K562 (cell line): Measurements from ENCODE around the gene ASIC3. TPM values are rescaled to one million over a fixed set of nuclear protein-coding genes. Genes with fewer than 3 reads are reported as not detected.

Experiments
- REST ChIP-seq, 2 experiments: fragments of 450-650 bp; formaldehyde crosslinking in 1 of 2; IDR thresholded peaks; 2 replicates each; pipeline versions ENCODE4 v1.4.0 to v1.6.1; 2014 to 2020; ENCODE audit warnings: mild to moderate bottlenecking in 2 of 2, borderline replicate concordance in 1 of 2, low read depth in 1 of 2
- ZNF224 ChIP-seq: sonication (generic); formaldehyde crosslinking; IDR thresholded peaks from 2 replicates; pipeline ENCODE4 v1.8.0; 2022; ENCODE audit warnings: mild to moderate bottlenecking, missing genetic modification reagents
- polyA plus RNA-seq, 8 experiments: library from polyadenylated mRNA; depleted of rRNA in 4 of 8; stranded (reverse) in 5 of 8; unstranded in 3 of 8; fragments of >200 nt; fragmentation: Nextera tagmentation in 2 of 8; fragmentation: Illumina TruSeq in 1 of 8; extraction: Ambion mirVana in 2 of 8; extraction: Trizol in 1 of 8; gene quantifications; 2 replicates each; pipeline versions ENCODE4 v1.2.1 to v1.2.3, GENCODE V29; 2011 to 2014; ENCODE audit warnings: inconsistent platforms in 1 of 8, missing spikeins in 1 of 8
- total RNA-seq, 7 experiments: library from RNA; depleted of rRNA in 6 of 7; stranded (reverse); fragments of >200 nt in 6 of 7; fragmentation: Illumina TruSeq in 2 of 7; extraction: Trizol in 2 of 7; gene quantifications; 2 replicates each; pipeline versions ENCODE4 v1.2.1 to v1.2.3, GENCODE V29; 2011 to 2021; ENCODE audit warnings: low replicate concordance in 1 of 7
- TF ChIP-seq, protein P1 (sequence below): sonication (generic); formaldehyde crosslinking; IDR thresholded peaks from 2 replicates; pipeline ENCODE4 v1.8.0; 2023; ENCODE audit warnings: mild to moderate bottlenecking, missing genetic modification reagents

ASIC3 gene
- total and polyA plus RNA-seq, 9 of the 15 experiments (the other 6 are each of a cell fraction or from before 2014, with no cell fraction given), result 0.11 to 5.0 (median 0.87) TPM

DNA sequence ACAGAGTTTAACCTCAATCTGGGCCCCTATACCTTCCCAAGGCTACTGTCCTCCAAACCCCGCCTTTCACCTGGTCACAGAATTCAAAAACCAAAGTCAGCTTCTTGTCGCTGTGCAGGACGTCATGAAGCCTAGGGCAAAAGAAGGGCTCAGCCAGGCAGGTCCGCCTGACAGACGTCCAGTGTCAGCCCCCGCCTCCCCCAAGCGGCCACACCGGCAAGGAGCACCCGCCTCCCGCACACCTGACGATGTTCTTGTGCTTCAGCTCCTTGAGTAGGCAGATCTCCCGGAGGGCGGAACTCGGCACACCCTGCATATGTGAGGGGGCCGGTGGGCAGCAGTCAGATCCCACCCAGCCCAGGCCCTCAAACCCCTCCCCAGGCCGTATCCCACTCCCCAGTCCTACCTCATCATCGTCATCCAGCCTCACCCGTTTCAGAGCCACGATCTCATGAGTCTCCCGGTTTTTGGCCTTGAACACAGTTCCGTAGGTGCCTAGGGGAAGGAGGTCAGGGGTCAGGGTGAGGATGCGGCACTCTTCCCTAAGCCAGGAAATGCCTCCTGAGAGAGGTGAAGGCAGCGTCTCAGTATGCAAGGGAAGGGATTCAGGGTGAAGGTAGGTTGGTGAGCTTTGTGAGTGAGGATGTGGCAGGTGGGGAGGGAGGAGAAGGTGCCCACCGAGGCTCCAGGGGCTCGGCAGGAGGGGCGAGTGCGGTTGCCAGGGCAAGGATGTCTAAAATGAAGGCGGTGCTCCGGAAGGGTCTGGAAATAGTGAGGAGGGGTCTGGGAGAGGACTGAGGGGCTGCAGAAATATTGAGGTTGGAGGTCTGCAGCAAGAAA, 8.6 kb downstream of the ASIC3 start (continued):
- TF ChIP-seq ZNF224 (CRISPR knock-in tag) (peak; percentile 57; the same call in 1 of the 2 replicates), REST (IDR thresholded peaks at IDR 0.05; ENCODE audit: borderline replicate concordance) (peak; percentile 14; the same call in 1 of the 2 replicates), REST (CRISPR knock-in tag; IDR thresholded peaks at IDR 0.05; ENCODE audit: low read depth) (no peak)
- TF ChIP-seq, protein P1, sequence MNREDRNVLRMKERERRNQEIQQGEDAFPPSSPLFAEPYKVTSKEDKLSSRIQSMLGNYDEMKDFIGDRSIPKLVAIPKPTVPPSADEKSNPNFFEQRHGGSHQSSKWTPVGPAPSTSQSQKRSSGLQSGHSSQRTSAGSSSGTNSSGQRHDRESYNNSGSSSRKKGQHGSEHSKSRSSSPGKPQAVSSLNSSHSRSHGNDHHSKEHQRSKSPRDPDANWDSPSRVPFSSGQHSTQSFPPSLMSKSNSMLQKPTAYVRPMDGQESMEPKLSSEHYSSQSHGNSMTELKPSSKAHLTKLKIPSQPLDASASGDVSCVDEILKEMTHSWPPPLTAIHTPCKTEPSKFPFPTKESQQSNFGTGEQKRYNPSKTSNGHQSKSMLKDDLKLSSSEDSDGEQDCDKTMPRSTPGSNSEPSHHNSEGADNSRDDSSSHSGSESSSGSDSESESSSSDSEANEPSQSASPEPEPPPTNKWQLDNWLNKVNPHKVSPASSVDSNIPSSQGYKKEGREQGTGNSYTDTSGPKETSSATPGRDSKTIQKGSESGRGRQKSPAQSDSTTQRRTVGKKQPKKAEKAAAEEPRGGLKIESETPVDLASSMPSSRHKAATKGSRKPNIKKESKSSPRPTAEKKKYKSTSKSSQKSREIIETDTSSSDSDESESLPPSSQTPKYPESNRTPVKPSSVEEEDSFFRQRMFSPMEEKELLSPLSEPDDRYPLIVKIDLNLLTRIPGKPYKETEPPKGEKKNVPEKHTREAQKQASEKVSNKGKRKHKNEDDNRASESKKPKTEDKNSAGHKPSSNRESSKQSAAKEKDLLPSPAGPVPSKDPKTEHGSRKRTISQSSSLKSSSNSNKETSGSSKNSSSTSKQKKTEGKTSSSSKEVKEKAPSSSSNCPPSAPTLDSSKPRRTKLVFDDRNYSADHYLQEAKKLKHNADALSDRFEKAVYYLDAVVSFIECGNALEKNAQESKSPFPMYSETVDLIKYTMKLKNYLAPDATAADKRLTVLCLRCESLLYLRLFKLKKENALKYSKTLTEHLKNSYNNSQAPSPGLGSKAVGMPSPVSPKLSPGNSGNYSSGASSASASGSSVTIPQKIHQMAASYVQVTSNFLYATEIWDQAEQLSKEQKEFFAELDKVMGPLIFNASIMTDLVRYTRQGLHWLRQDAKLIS, result no peak
